GM23248 (cell line): ENCODE measurements around the gene SBK2.

Experiments used
- EZH2 ChIP-seq: fragments of 200-600 bp; sonication (generic); IDR thresholded peaks from 2 replicates; pipeline ENCODE4 v1.6.1; 2018; ENCODE audit warnings: antibody characterized with exemption, mild to moderate bottlenecking; ENCODE audit not compliant: insufficient read depth, poor library complexity, severe bottlenecking
- EZH2phosphoT487 ChIP-seq: fragments of 200-600 bp; sonication (generic); IDR thresholded peaks from 2 replicates; pipeline ENCODE4 v1.6.1; 2018; ENCODE audit warnings: antibody characterized with exemption, moderate library complexity, mild to moderate bottlenecking, low read depth; ENCODE audit not compliant: insufficient read depth

GRCh38 chr19:55545443-55545842 lies 8.5 kb upstream of the SBK2 start, which contains the start of gene SBK3:
- no peak for TF ChIP-seq EZH2
- TF ChIP-seq EZH2phosphoT487 = no peak
